Right lobe of liver (tissue), 4 donors: ENCODE results near the gene RAB11FIP3.
"Not testable (repeated sequence)": the region's sequence is repeated elsewhere in the genome, so short reads cannot be mapped to it uniquely, and the experiment has no call there.

Experiments used
- CTCF ChIP-seq, 4 donors: fragments of 200-600 bp in 3 of 4; fragments of 450-650 bp in 1 of 4; IDR thresholded peaks; one replicate each; pipeline versions ENCODE4 v1.5.1 to v1.8.0; 2016 to 2022; ENCODE audit warnings: antibody characterized with exemption in 4 of 4, mild to moderate bottlenecking in 2 of 4
- POLR2A ChIP-seq: fragments of 450-650 bp; IDR thresholded peaks from one replicate; pipeline ENCODE4 v1.6.1; 2017; ENCODE audit warnings: antibody characterized with exemption, mild to moderate bottlenecking
- donor health status: DM: no; HTN: no; CAD: no.
- donor health status: DM: no; HTN: no; CAD: no.
- donor health status: DM: no; HTN: yes; CAD: no.

GRCh38 chr16:387761-388666 is 37.4 kb upstream of the RAB11FIP3 start:
- not testable (repeated sequence) for TF ChIP-seq POLR2A; CTCF (IDR thresholded peaks at IDR 0.05)
